ENCODE data around the gene MEX3D.

Gene MEX3D

GRCh38 chr19:1567116-1567847 is 843 bp downstream of the MEX3D start:
- TF ChIP-seq POLR2A (IDR thresholded peaks at IDR 0.05; ENCODE audit: low read depth, low read length): no peak
- no peak for TF ChIP-seq PAX5 (IDR thresholded peaks at IDR 0.05; ENCODE audit: insufficient read depth, low read length, severe bottlenecking)
- TF ChIP-seq SPI1 (IDR thresholded peaks at IDR 0.05; ENCODE audit: low read depth, low read length): no peak
- no peak for TF ChIP-seq POU2F2 (IDR thresholded peaks at IDR 0.05; ENCODE audit: low read depth, low read length)
- TF ChIP-seq POLR2AphosphoS5 (IDR thresholded peaks at IDR 0.05; ENCODE audit: low read depth, low read length): no peak
- no peak for TF ChIP-seq TAF1 (IDR thresholded peaks at IDR 0.05; ENCODE audit: low read depth, low read length)
- FAIRE-seq (no peak), DNase-seq (ENCODE audit: insufficient read length, low spot score) (no peak)

- TF ChIP-seq POLR2AphosphoS5 (IDR thresholded peaks at IDR 0.05; ENCODE audit: low read depth, low read length) (no peak), POU2F2 (IDR thresholded peaks at IDR 0.05; ENCODE audit: low read depth, low read length) (no peak), PAX5 (IDR thresholded peaks at IDR 0.05; ENCODE audit: insufficient read depth, low read length, severe bottlenecking) (no peak), TAF1 (IDR thresholded peaks at IDR 0.05; ENCODE audit: low read depth, low read length) (no peak), POLR2A (IDR thresholded peaks at IDR 0.05; ENCODE audit: low read depth, low read length) (no peak), SPI1 (IDR thresholded peaks at IDR 0.05; ENCODE audit: low read depth, low read length) (no peak)
- FAIRE-seq: no peak
- no peak for DNase-seq (ENCODE audit: insufficient read length, low spot score)
Observed at GRCh38 chr19:1566392-1567115, 1.6 kb downstream of the MEX3D start.

- FAIRE-seq (no peak), DNase-seq (ENCODE audit: insufficient read length, low spot score) (no peak)
- no peak for TF ChIP-seq TAF1 (IDR thresholded peaks at IDR 0.05; ENCODE audit: low read depth, low read length)
- TF ChIP-seq SPI1 (IDR thresholded peaks at IDR 0.05; ENCODE audit: low read depth, low read length): no peak
Observed at GRCh38 chr19:1563251-1563650, 4.9 kb downstream of the MEX3D start.

- DNase-seq (ENCODE audit: insufficient read length, low spot score) (no peak), FAIRE-seq (no peak)
- no peak for TF ChIP-seq SPI1 (IDR thresholded peaks at IDR 0.05; ENCODE audit: low read depth, low read length)
- no peak for TF ChIP-seq PAX5 (IDR thresholded peaks at IDR 0.05; ENCODE audit: insufficient read depth, low read length, severe bottlenecking)
- no peak for TF ChIP-seq POU2F2 (IDR thresholded peaks at IDR 0.05; ENCODE audit: low read depth, low read length)
- TF ChIP-seq POLR2A (IDR thresholded peaks at IDR 0.05; ENCODE audit: low read depth, low read length): no peak
- TF ChIP-seq TAF1 (IDR thresholded peaks at IDR 0.05; ENCODE audit: low read depth, low read length): no peak
- TF ChIP-seq POLR2AphosphoS5 (IDR thresholded peaks at IDR 0.05; ENCODE audit: low read depth, low read length): no peak
Observed at GRCh38 chr19:1561236-1561842, 6.8 kb downstream of the MEX3D start.

- DNase-seq (ENCODE audit: insufficient read length, low spot score) (no peak), FAIRE-seq (no peak)
- no peak for TF ChIP-seq PAX5 (IDR thresholded peaks at IDR 0.05; ENCODE audit: insufficient read depth, low read length, severe bottlenecking)
- no peak for TF ChIP-seq POLR2A (IDR thresholded peaks at IDR 0.05; ENCODE audit: low read depth, low read length)
- no peak for TF ChIP-seq POU2F2 (IDR thresholded peaks at IDR 0.05; ENCODE audit: low read depth, low read length)
- no peak for TF ChIP-seq SPI1 (IDR thresholded peaks at IDR 0.05; ENCODE audit: low read depth, low read length)
- no peak for TF ChIP-seq TAF1 (IDR thresholded peaks at IDR 0.05; ENCODE audit: low read depth, low read length)
- no peak for TF ChIP-seq POLR2AphosphoS5 (IDR thresholded peaks at IDR 0.05; ENCODE audit: low read depth, low read length)
Observed at GRCh38 chr19:1560286-1560882, 7.7 kb downstream of the MEX3D start.

- TF ChIP-seq POU2F2 (IDR thresholded peaks at IDR 0.05; ENCODE audit: low read depth, low read length) (no peak), SPI1 (IDR thresholded peaks at IDR 0.05; ENCODE audit: low read depth, low read length) (no peak), PAX5 (IDR thresholded peaks at IDR 0.05; ENCODE audit: insufficient read depth, low read length, severe bottlenecking) (no peak), TAF1 (IDR thresholded peaks at IDR 0.05; ENCODE audit: low read depth, low read length) (no peak), POLR2A (IDR thresholded peaks at IDR 0.05; ENCODE audit: low read depth, low read length) (no peak), POLR2AphosphoS5 (IDR thresholded peaks at IDR 0.05; ENCODE audit: low read depth, low read length) (no peak)
- no peak for FAIRE-seq
- DNase-seq (ENCODE audit: insufficient read length, low spot score): no peak
Observed at GRCh38 chr19:1558552-1558951, 9.6 kb downstream of the MEX3D start.

GRCh38 chr19:1556390-1557070 is 11.6 kb downstream of the MEX3D start:
- FAIRE-seq (no peak), DNase-seq (ENCODE audit: insufficient read length, low spot score) (no peak)
- TF ChIP-seq PAX5 (IDR thresholded peaks at IDR 0.05; ENCODE audit: insufficient read depth, low read length, severe bottlenecking) (no peak), POLR2A (IDR thresholded peaks at IDR 0.05; ENCODE audit: low read depth, low read length) (no peak), TAF1 (IDR thresholded peaks at IDR 0.05; ENCODE audit: low read depth, low read length) (no peak), POLR2AphosphoS5 (IDR thresholded peaks at IDR 0.05; ENCODE audit: low read depth, low read length) (no peak), POU2F2 (IDR thresholded peaks at IDR 0.05; ENCODE audit: low read depth, low read length) (no peak), SPI1 (IDR thresholded peaks at IDR 0.05; ENCODE audit: low read depth, low read length) (no peak)

- DNase-seq (ENCODE audit: insufficient read length, low spot score) (no peak), FAIRE-seq (no peak)
- TF ChIP-seq POU2F2 (IDR thresholded peaks at IDR 0.05; ENCODE audit: low read depth, low read length) (no peak), SPI1 (IDR thresholded peaks at IDR 0.05; ENCODE audit: low read depth, low read length) (no peak), POLR2A (IDR thresholded peaks at IDR 0.05; ENCODE audit: low read depth, low read length) (no peak), TAF1 (IDR thresholded peaks at IDR 0.05; ENCODE audit: low read depth, low read length) (no peak), PAX5 (IDR thresholded peaks at IDR 0.05; ENCODE audit: insufficient read depth, low read length, severe bottlenecking) (no peak), POLR2AphosphoS5 (IDR thresholded peaks at IDR 0.05; ENCODE audit: low read depth, low read length) (no peak)
Observed at GRCh38 chr19:1555487-1556389, 12.4 kb downstream of the MEX3D start.
